ENCODE data around the gene GSG1L. TPM values are rescaled to one million over a fixed set of nuclear protein-coding genes. Genes with fewer than 3 reads are reported as not detected.

The GSG1L gene
- total RNA-seq, 4 donors from 2014 or later, result not detected

DNA sequence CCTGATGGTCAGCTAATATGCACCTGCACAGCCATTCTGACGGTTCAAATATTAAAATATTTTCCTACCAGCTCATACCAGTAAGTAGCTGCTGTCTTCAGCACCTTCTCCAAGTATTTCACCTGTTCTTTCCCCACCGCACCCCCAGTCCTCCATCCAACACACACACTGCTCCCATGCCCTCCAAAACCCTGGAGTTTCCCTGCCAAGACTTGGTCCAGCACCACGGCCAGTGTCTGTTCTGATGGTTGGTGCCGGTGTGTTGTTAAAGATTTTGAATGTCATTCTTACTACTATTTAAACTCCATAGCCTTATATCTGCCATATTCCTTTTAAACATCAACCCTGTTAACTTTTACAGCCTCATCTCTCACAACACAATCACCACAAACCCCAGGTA, 142.4 kb downstream of the GSG1L start:
- Histone ChIP-seq H3K36me3 (no peaks in the 10 kb centered on the region), H3K9me3 (no peaks in the 10 kb centered on the region), H3K4me3 (no peak overlapping the region), H3K4me1 (no peaks in the 10 kb centered on the region), H3K27me3 (no peaks in the 10 kb centered on the region), H3K27ac (no peak overlapping the region)
- TF ChIP-seq, protein P1, sequence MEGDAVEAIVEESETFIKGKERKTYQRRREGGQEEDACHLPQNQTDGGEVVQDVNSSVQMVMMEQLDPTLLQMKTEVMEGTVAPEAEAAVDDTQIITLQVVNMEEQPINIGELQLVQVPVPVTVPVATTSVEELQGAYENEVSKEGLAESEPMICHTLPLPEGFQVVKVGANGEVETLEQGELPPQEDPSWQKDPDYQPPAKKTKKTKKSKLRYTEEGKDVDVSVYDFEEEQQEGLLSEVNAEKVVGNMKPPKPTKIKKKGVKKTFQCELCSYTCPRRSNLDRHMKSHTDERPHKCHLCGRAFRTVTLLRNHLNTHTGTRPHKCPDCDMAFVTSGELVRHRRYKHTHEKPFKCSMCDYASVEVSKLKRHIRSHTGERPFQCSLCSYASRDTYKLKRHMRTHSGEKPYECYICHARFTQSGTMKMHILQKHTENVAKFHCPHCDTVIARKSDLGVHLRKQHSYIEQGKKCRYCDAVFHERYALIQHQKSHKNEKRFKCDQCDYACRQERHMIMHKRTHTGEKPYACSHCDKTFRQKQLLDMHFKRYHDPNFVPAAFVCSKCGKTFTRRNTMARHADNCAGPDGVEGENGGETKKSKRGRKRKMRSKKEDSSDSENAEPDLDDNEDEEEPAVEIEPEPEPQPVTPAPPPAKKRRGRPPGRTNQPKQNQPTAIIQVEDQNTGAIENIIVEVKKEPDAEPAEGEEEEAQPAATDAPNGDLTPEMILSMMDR (IDR thresholded peaks at IDR 0.05), result no peak
- no peak for TF ChIP-seq POLR2A (IDR thresholded peaks at IDR 0.05)
- no peak for DNase-seq

DNA sequence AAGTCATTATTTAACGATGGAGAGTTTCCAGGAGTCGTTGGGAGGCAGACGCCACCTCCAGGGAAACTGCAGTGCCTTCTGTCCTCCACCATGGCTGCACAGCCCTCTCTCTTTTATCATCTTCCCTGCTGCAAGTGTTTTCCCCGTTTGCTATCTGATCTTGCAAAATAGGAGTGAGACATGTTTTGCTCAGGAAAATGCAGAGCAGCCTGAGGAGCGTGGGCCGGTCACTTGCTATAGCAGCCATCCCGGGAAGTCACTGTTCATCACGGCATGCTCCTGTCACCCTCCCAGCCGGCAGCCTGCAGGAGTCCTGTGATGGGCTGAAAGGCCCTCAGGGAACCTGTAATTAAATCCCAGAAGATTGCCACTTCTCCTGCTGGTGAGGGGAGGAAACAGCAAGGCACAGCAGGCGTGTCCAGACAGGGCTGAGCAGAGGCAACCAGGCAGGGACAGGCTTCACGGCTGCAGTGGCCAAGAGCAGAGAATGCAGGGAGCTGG, 143.1 kb downstream of the GSG1L start:
- no peak for DNase-seq
- H3K27ac ChIP-seq, result no peak overlapping the region
- no peaks in the 10 kb centered on the region for H3K36me3 ChIP-seq
- no peak overlapping the region for H3K4me3 ChIP-seq
- no peaks in the 10 kb centered on the region for H3K27me3 ChIP-seq
- H3K4me1 ChIP-seq, result no peaks in the 10 kb centered on the region
- H3K9me3 ChIP-seq, result no peaks in the 10 kb centered on the region
- no peak for TF ChIP-seq POLR2A (IDR thresholded peaks at IDR 0.05)
- TF ChIP-seq, protein P1 (IDR thresholded peaks at IDR 0.05), result no peak

DNA sequence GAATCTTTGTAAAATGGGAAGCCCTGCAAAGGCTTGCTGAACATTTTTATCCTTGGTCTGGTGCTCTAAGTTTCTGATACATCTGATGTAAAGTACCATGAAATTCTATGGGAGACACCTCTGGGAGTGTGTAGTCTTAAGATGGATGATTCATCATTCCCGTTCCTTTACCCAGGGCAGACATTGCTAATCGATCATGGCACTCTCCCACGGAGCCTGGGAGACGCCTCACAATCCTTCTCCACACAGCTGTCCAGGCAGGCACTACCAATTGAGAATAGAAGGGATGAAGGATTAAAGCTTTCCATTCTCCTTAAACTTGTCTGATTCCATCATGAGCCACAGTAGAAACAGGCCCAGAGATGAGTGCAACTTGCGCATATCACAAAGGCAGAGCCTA, 144.8 kb downstream of the GSG1L start:
- no peak for DNase-seq
- TF ChIP-seq, protein P1 (IDR thresholded peaks at IDR 0.05), result no peak
- TF ChIP-seq POLR2A (IDR thresholded peaks at IDR 0.05), result no peak
- Histone ChIP-seq H3K27ac (no peak overlapping the region), H3K27me3 (no peaks in the 10 kb centered on the region), H3K4me1 (no peaks in the 10 kb centered on the region), H3K4me3 (no peak overlapping the region), H3K36me3 (no peaks in the 10 kb centered on the region), H3K9me3 (no peaks in the 10 kb centered on the region)

DNA sequence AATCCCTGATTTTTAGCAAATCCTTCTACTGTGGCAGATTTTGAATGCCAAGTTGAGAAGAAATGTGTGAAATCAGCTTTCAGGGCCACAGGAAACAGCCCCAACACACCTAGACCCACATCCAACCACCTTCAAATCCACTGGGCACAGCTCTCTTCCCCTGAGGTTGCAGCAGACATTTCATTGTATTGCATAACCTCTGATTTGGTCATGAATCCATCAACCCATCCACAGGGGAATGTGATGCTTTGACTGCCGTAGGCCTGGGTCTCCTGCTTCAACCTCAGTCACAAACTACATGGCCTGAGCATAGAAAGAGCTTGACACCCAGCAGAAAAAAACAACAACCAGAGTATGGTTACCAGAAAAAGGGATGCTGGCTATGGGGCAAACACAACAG, 145.6 kb downstream of the GSG1L start:
- Histone ChIP-seq H3K9me3 (no peaks in the 10 kb centered on the region), H3K27ac (no peak overlapping the region), H3K36me3 (no peaks in the 10 kb centered on the region), H3K4me1 (no peaks in the 10 kb centered on the region), H3K27me3 (no peaks in the 10 kb centered on the region), H3K4me3 (no peak overlapping the region)
- no peak for DNase-seq
- no peak for TF ChIP-seq POLR2A (IDR thresholded peaks at IDR 0.05)
- TF ChIP-seq, protein P1 (IDR thresholded peaks at IDR 0.05), result no peak

DNA sequence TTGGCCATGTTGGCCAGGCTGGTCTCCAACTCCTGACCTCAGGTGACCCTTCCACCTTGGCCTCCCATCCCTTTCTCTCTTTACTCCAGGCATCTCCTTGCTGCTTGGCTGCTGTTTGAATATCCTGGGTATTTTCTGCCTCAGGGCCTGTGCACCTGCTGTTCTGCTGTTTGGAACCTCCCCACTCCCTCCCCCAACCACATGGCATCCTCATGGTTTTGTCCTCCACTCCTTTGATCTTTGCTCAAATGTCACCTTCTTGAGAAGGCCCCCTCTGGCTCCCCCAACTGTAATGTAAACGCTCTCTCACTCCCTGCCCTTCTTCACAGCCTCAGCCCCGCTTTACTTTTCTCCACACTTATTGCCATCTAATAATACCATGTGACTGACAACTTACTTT, 152.0 kb downstream of the GSG1L start:
- H3K4me3 ChIP-seq, result no peak overlapping the region
- H3K4me1 ChIP-seq, result no peaks in the 10 kb centered on the region
- no peaks in the 10 kb centered on the region for H3K9me3 ChIP-seq
- no peak for TF ChIP-seq POLR2A (IDR thresholded peaks at IDR 0.05)
- DNase-seq, result no peak
- no peaks in the 10 kb centered on the region for H3K27me3 ChIP-seq
- no peak overlapping the region for H3K27ac ChIP-seq
- H3K36me3 ChIP-seq, result no peaks in the 10 kb centered on the region

DNA sequence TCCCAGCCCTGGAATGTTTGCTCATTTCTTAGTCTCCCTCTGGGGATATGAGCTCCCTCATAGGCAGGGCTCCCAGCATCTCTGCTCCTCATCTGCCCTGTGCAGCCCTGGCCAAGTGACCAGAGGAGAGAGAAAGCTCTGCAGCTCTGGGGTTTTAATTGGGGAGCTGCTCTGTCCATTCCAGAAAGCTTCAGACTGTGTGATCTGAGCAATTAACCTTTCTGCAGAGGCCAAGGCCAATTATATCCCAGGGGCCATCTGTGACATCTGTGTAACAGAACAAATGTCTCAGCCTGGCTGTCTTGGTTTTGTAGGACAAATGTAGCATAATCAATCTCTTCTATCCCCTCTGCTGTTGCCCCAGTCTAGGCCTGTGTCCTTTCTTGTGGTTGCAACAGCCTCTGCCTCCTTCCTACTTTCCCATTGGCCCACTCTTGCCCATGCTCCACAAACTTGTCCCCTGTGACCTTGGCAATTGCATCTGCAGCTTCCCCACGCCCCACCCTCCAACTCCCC, 156.0 kb downstream of the GSG1L start:
- TF ChIP-seq POLR2A (IDR thresholded peaks at IDR 0.05), result no peak
- TF ChIP-seq, protein P1 (IDR thresholded peaks at IDR 0.05), result no peak
- H3K4me1 ChIP-seq, result no peaks in the 10 kb centered on the region
- H3K27ac ChIP-seq, result no peak overlapping the region
- no peaks in the 10 kb centered on the region for H3K36me3 ChIP-seq
- H3K9me3 ChIP-seq, result no peaks in the 10 kb centered on the region
- H3K4me3 ChIP-seq, result no peak overlapping the region
- H3K27me3 ChIP-seq, result no peaks in the 10 kb centered on the region
- no peak for DNase-seq
